NCI-H446 (cell line): ENCODE data around the gene TMEM174.

ENCODE experiments used
- DNase-seq, 2 experiments: peaks; one replicate each; lab custom pipeline; 2025; lab: John Stamatoyannopoulos, UW

TMEM174 gene

DNA sequence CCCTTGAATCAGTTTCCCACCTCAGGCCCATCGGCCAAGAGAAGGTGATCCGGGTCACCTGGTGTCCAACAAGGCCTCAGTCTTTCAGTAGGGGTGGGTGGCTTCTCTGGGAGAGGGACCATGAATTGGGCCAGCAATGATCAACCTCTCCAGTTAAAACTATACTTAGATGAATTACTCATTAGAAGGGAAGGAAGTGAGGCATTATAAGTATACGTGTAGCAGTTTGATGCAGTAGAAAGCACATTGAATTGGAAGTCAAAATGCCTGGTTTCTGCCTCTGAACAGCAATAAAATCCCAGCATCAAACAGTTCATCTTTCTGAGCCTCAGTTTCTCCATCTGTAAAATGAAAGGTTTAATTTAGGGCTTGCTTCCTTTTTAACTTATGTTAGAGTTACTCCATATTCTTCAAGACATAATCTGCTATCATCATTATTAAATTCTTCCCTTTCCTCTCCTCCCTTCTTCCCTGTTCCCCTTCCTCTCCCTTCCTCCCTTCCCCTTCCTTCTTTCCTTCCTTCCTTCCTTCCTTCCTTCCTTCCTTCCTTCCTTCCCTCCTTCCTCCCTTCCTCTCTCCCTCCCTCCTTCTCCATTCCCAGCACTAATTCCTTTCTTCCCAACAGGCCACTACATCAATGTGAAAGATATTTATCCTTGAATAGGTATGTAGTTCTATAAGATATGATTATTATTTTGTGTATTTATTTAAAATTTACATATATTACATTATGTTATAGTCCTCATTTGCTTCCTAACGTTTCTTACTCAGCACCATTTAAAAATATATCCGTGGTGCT lies 18.6 kb upstream of the TMEM174 start:
- DNase-seq: no peak

DNA sequence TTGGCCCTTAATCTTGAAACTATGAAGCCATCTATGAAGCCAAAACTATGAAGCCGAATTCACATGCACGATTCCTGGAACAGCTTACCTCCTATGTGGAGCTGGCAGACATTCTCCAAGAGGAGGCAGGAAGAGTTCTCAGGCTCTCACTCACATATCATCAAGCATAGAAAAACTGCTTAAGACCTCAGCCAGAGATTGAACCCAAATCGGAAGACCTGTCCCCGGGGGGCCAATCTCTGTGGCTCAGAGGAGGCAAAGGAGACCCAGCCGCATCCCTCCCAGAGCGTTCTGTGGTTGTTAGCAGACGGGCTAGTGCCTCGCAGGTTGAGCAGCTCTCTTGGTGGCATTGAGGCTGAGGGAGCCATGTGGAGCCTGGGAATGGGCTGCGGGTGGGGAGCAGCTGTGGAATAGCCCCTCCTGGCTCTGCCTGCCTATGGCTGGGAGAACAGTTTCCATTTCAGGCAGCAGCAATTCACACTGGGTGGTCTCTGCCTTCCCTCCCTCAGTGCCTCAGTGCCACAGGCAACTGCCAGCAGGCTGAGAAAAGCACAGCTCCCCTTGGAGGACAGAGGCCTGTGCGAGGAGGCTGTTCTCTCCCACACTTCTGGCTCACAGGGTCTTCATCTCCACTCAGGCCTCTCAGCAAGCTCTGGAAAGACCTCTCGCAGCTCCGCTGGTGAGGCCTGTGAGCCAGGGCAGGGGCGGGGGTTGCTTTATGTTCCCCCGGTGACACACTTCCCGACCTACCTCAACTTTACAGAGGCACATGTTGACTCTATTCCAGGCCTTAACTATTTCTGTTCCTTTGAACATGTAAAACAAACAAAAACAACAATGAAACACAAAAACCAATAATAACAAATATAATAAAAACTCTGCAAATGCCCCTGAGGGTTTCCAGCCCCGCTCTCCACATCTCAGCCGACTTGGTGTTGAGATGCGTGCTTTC lies 17.4 kb upstream of the TMEM174 start:
- no peak for DNase-seq

DNA sequence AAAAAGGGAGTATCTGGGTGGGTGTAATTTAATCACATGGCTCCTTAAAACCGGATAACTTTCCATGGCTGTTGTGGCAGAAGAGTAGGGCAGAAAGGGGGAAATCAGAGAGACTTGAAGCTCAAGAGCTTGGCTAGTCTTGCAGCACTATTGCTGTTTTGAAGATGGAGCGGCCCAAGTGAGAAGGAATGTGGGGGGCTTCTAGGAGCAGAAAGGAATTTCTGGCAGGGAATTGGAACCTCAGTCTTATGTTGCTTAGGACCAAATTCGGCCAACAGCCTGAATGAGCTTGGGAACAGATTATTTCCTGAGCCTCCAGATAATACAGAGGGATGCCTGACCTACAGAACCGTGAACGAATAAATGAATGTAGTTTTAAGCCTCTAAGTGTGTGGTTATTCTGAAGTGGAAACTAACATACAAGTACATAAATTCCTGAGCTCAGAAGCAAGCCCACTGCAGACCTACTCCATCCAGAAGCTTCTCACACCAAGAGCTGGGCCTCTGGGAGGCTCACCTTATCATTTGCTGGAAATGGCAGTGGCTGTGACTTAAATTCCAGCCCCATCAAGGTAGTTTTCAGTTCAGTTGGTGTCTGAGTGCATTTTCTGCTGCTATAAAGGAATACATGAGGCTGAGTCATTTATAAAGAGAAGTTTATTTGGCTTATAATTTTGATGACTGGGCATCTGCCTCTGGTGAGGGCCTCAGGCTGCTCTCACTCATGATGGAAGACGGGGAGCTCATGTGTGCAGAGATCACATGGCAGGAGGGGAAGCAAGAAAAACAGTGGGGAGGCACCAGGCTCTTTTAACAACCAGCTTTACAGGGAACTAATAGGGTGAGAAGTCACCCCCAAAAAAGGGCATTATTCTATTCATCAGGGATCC lies 15.3 kb upstream of the TMEM174 start:
- DNase-seq: no peak

DNA sequence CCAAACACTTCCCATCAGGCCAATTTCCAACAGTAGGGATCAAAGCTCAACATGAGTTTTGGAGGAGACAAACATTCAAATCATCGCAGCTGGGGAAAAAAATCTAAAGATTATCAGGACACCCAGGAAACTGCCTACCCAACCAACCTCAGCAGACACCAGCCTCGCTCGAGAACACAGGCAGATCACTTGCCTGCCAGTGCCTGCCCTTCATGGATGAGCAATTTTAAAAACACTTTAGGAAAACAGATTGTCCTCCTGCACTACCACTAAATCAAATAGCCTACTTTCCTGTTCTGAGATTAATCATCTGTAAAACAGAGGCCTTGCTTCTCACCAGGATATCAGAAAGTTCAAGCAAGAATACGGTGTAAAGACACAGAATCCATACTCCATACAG lies 14.7 kb upstream of the TMEM174 start:
- DNase-seq: no peak

DNA sequence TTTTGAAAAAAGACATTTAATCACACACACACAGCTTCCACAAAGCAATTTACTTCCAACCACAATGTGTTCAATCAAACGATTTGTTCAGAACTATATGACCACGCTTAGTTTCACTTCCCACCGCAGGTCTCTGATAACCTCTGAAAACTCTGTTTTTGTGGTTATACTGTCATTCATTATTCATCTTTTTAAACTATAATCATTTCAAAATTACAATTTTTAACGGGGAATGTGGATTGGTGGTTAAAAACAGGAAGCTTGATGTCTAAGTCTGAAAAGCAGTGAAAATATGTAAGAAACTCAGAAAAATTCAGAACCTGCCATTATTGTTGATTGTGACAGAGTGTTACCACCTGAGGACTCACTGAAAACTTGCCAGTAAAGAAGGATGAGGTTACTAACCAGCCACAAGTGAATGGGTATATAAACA lies 12.7 kb upstream of the TMEM174 start:
- no peak for DNase-seq

DNA sequence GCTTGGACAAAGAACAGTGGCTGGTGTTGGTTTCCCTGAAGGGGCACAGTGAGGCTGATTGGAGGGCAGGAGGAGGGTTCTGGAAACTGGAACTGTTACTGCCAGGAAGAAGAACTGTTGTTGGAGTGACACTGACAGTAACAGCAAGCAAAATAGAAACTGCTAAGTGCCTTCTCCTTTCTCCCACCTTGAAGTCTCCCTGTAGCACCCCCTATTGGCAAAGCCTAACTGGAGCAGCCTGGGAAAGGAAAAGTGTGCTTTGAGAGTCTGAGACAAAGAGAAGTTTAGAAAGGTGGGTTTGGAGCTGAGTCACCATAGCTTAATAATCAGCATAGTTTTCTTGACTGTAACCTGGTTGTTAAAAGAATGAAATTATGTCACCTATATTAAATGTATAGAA lies 2.5 kb upstream of the TMEM174 start:
- DNase-seq: no peak

DNA sequence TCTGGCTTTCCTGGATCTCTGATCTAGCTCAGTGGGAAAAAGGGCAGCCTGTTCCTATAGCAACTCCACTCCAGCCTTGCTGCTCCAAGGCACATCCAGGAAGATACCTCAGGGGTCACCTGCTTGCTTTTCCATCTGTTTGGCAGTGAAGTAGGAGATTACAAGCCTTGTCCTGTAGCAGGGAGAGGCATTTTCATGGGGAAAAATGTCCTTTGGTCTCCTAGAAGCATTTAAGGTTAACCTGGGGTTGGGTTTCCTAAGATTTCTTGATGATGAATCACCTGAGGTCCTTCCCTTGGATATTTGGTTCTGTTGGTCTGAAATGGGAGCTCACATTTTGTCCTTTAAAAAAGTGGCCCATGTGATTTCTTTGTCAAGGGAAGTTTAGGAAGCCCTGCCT lies 1.5 kb upstream of the TMEM174 start:
- DNase-seq: no peak

DNA sequence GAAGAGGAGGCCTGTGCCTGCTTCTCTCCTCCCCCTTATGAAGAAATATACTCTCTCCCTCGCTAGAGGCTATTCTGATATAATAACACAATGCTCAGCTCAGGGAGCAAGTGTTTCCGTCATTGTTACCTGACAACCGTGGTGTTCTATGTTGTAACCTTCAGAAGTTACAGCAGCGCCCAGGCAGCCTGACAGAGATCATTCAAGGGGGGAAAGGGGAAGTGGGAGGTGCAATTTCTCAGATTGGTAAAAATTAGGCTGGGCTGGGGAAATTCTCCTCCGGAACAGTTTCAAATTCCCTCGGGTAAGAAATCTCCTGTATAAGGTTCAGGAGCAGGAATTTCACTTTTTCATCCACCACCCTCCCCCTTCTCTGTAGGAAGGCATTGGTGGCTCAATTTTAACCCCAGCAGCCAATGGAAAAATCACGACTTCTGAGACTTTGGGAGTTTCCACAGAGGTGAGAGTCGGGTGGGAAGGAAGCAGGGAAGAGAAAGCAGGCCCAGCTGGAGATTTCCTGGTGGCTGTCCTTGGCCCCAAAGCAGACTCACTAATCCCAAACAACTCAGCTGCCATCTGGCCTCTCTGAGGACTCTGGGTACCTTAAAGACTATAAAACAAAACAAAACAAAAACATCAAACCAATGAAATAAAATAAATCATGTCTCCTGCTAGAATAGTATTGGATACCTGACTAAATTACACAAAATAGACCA lies 1.3 kb downstream of the TMEM174 start:
- DNase-seq: no peak

DNA sequence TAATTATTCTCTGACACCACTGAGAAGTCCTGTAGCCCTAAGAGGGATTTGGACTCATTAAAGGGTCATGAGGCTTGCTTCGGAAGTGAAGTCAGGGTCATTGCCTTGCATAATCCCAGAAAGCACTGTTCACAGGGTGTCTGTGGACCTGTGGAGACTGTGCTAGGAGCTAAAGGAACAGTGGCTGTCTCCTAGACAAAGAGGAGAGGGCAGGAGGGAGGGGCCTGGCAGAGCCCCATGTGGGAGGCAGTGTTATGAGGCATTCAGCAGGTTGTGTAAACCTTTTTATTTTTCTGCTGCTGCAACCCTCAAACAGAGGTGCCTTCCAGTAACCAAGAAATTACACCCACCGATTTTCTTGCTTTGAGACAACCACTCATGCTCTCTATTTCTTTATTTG lies 3.3 kb downstream of the TMEM174 start:
- no peak for DNase-seq

DNA sequence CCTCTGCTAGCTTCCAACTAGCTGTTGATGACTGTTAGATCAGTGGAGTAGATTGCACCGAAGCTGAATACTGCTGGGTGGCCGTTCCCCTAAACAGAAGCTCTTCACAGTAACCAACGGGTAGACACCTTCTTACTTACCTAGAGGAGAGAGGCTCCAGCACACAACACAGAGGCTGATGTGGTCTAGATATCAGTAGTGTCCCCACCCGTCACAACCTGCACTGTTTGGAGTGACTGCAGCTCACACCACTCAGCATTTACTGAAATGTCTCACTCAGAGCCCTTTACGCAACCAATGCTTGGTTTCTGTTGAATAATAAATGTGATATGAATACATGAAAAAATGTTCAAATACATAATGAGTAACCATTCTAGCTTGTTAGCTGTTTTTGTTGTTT lies 5.3 kb downstream of the TMEM174 start:
- no peak for DNase-seq

DNA sequence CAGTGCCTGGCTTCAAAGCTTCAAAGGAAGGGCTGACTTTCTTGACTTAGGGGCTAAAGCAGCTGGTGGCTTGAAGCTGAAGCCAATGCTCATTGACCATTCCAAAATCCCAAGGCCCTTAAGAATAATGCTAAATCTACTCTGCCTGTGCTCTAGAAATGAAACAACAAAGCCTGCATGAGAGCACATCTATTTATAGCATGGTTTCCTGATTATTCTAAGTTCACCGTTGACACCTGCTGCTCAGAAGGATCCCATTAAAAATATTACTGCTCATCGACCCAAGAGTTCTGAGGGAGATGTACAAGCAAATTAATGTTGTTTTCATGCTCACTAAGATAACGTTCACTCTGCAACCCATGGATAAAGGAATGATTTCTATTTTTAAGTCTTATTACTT lies 6.7 kb downstream of the TMEM174 start:
- DNase-seq: no peak

DNA sequence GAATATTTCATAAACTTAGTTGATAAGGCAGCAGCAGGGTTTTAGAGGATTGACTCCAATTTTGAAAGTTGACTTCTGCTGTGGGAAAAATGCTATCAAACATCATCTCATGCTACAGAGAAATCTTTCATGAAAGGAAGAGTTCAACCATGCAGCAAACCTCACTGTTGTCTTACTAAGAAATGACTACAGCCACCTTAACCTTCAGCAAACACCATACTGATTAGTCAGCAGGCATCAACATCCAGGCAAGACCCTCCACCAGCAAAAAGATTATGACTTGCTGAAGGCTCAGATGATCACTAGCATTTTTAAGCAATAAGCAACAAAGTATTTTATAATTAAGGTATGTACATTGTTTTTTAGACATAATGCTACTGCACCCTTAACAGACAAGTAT lies 7.6 kb downstream of the TMEM174 start:
- DNase-seq: no peak

DNA sequence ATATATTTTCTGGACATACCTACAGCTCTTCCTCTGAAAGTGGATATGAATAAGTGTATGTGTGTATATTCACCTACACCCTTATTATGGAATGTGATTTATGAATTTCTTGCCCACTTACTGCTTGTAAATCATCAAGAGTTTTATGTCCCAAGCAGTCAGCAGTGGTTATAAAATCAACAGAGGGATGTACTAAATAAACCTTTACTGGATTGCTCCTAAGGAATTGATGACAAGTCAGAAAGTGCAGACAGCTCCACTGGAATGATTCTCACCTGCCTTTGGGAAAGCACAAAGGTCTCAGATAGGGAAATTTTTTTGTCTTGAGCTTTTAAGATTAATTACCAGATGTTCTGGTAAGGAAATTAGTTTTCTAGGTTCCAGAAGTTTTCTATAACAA lies 9.3 kb downstream of the TMEM174 start:
- no peak for DNase-seq

DNA sequence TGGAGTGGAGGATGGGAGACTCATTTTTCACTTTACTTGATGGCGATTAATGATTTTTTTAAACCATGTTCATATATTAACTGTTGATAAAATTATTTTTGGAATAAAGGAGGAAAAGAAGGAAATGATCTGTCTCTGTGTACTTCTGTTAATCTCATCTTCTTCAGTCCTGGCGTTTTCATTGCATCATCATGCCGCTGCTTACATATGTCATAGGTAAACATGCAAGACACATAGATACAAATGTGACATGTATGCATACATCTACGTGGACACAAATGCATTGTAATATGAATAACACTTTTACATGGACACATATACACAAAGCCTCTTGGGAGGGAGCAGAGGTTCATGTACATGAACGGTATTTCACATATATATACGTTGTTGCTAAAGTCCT lies 10.0 kb downstream of the TMEM174 start:
- DNase-seq: no peak

DNA sequence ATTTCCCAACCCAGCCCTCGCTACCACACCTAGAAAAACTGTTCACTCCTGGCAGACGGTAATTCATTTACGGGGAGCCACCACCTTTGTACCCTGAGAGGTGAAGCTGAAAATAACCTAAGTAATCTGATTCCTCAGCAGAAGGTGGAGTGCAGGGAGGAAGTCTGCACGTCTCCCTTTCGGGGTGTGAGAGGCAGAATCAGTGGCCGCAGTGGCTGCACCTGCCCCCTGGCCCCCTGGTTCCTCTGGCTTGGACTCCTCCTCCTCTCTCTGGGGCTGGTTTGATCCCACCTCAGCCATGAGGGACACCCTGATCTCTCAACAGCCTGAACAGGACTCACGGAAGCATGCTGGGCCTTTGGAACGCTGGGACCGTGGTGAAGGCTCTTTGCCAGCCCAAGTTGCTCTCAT lies 10.5 kb downstream of the TMEM174 start:
- DNase-seq: no peak

DNA sequence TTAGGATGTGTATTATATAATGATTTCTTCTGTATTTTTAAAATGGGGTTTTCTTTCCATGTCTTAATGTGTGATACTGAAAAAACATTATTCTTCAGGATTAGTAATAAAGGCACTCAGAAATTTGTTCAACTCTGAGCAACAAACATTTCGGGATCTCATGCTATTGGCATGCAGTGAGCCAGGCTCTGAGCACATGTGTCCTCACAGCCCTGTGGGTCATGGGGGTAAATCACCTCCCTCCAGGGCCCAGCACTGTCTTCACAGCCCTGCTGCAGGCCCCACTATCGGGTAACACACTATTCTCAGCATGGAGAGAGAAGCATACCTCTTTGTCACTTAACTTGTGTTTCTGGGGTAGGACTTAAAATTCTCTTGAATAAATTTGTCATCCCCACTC lies 14.0 kb downstream of the TMEM174 start:
- no peak for DNase-seq

DNA sequence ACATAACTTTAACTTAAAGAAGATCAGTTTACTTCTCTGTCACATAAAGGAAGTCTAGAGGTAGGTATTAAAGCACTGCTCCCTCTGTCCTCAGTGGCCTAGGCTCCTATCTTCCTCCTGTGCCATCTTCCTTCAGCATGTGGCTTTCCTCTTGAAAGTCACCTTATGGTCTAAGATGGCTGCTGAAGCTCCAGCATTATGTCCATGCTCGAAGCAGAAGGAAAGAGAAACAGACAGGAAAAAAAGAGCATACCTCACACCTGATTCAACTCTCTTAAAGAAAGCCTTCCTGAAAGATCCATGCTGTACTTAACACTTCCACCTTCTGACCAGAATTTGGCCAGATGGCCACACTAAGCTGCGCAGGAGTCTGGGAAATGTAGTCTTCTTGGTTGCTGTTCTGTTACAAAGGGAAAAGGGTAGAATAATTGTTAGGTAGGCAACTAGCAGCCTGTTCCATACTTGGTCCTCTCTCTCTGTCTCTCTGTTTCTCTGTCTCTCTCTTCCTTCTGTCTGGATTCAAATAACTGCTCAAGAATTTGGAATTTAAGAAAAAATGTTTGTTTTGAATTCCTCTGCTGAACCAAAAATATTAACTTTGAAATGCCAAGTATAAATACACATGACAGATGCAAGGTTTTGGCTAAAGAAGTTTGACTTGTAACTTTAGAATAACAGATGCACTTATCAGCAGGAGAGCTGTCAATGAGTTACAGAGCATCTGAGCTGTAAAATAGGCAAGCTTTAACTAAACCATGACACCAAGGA lies 16.0 kb downstream of the TMEM174 start:
- peak; percentile 38 to 71 for DNase-seq

DNA sequence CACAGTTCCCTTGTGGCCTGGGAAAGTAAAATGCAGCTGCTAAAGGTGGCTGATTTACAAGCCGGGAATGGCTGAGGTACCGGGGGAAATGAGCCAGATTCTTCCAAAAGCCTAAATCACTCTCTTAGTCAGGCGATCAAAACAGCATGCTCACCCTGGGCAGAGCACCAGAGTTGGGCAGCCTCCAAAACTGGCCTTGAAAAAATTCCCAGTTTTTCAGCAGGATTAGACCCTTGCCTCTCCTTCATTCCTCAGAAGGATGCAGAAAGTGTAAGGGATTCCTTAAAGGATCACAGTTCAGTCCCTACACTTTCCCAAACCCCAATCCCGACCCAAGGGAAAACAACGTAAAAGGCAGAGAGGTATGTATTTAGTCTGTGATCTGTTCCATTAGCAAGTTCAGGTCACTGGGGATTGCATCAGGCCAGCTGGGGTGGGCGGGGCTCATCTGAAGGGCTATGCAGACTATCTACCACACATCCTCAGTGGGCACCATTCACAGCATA lies 16.9 kb downstream of the TMEM174 start:
- DNase-seq: peak; percentile 78 to 80

DNA sequence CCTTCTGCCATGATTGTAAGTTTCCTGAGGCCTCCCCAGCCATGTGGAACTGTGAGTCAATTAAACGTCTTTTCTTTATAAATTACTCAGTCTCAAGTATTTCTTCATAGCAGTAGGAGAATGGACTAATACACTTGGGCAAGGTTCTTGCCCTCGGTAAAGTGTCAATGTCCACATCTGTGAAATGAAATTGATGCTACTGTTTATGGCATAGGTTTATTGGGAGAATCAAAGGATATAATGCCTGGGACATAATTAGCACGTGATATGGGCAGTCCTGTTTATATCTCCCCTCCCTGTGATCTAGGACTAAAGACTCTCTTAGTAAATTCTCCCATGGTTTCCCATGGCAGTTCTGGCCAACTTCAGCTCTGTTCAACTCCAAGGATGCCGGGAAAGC lies 19.4 kb downstream of the TMEM174 start:
- DNase-seq: no peak

DNA sequence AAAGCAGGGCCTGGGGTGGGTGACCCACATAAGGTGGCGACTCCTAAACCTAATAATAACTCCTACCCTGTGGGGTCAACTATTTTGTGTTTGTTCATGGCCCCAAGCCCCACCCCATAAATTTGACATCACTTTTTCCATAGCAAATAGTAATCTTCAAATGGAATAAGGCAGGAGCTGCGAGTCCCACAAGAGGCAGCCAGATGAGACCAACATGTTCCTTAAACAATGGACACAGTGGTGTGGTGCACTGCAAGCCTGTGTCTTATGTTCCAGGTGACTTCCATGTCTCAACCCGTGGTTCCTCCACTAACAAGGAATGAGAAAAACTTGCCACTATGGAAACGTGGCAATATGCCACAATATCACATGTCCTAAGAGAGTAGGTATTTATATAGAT lies 20.6 kb downstream of the TMEM174 start:
- no peak for DNase-seq

DNA sequence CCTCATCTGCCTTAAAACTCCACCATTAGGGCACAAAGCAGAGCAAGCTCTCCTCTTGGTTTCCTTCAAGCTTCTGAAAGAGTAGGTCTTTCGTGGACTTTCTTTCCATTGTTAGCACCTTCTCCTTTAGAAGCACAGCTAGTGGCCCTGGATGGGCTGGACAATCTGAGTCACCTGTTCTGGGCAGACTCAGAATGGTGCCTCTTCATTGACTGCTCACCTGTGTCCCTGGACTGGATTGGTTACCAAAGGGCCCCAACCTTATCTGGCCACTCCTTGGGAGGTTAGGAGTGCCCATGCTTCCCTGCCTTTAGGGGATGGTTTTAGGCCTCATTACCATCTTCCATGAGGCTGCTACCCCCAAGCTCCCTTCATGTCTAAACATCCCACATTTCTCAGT lies 23.2 kb downstream of the TMEM174 start:
- DNase-seq: no peak
